Endothelial cell of umbilical vein (primary cell): Measurements from ENCODE around the gene ZNF544. TPM values are rescaled to one million over a fixed set of nuclear protein-coding genes. Genes with fewer than 3 reads are reported as not detected.

Experiments
- BruUV-seq: library from RNA; stranded (reverse); fragments of 400-500 nt; replicated peaks from 2 replicates; lab custom pipeline; 2021; lab: Mats Ljungman, UMichigan
- CTCF ChIA-PET: fragments of 300-600, 350-600 bp; sonication (Branson Sonifier 250); formaldehyde crosslinking; loops from one replicate; lab custom pipeline; 2021; ENCODE audit warnings: antibody characterized with exemption, inconsistent platforms; lab: Charles Lee
- POLR2A ChIA-PET: fragments of 300-600, 350-600 bp; sonication (Branson Sonifier 250); formaldehyde crosslinking; loops from one replicate; lab custom pipeline; 2021; ENCODE audit warnings: antibody characterized with exemption, inconsistent platforms; lab: Charles Lee
- DNase-seq: peaks from one replicate; pipeline ENCODE4 v3.0.0-alpha.2; 2011; ENCODE audit warnings: low read depth, low spot score
- FAIRE-seq: peaks from 2 replicates; lab custom pipeline; 2011; peaks lifted over from hg19 to GRCh38; lab: Jason Lieb, UNC
- H2AFZ ChIP-seq: 2 replicates; pipeline ENCODE4 v1.6.0; 2012; ENCODE audit warnings: low read depth, low read length, control low read depth, inconsistent platforms
- H3K27ac ChIP-seq: 2 replicates; pipeline ENCODE4 v1.5.1; 2011; ENCODE audit warnings: low read depth, mild to moderate bottlenecking, control low read depth, low read length, moderate library complexity; ENCODE audit not compliant: insufficient read depth
- H3K27me3 ChIP-seq, 2 experiments: 2 replicates each; pipeline versions ENCODE4 v1.6.0 to v1.6.1; 2011; ENCODE audit warnings: low read length in 2 of 2, mixed read lengths in 1 of 2; ENCODE audit not compliant: control insufficient read depth in 2 of 2, insufficient read depth in 2 of 2
- H3K36me3 ChIP-seq, 2 experiments: 2 replicates in 1 of 2; 3 replicates in 1 of 2; pipeline ENCODE4 v1.5.1; 2011; ENCODE audit warnings: low read length in 2 of 2, mild to moderate bottlenecking in 1 of 2, moderate library complexity in 1 of 2; ENCODE audit not compliant: control insufficient read depth in 2 of 2, insufficient read depth in 2 of 2; ENCODE audit errors: extremely low read depth in 1 of 2
- H3K4me1 ChIP-seq: 3 replicates; pipeline ENCODE4 v1.5.1; 2011; ENCODE audit warnings: mild to moderate bottlenecking, low read length; ENCODE audit not compliant: control insufficient read depth, insufficient read depth; ENCODE audit errors: extremely low read depth
- H3K4me2 ChIP-seq: 2 replicates; pipeline ENCODE4 v1.6.1; 2011; ENCODE audit warnings: low read length, control low read depth, mixed read lengths; ENCODE audit not compliant: insufficient read depth
- H3K4me3 ChIP-seq, 3 experiments: fragments of 200-600 bp in 1 of 3; sonication (generic), shearing (Covaris generic) in 1 of 3; replicated peaks in 1 of 3; 2 replicates each; pipeline ENCODE4 v1.5.1; 2011 to 2016; ENCODE audit warnings: control low read depth in 3 of 3, low read length in 3 of 3, mild to moderate bottlenecking in 2 of 3, inconsistent platforms in 1 of 3, low read depth in 1 of 3, moderate library complexity in 1 of 3; ENCODE audit not compliant: insufficient read depth in 1 of 3
- H3K79me2 ChIP-seq: 2 replicates; pipeline ENCODE4 v1.6.0; 2012; ENCODE audit warnings: low read length, inconsistent platforms; ENCODE audit not compliant: control insufficient read depth, insufficient read depth
- H3K9ac ChIP-seq: replicated peaks from 2 replicates; pipeline ENCODE3; 2011; ENCODE audit warnings: low read length, control low read depth; ENCODE audit not compliant: insufficient read depth; ENCODE audit errors: extremely low read depth
- H3K9me1 ChIP-seq: replicated peaks from 3 replicates; pipeline ENCODE4 v1.6.0; 2011; ENCODE audit warnings: mild to moderate bottlenecking, low read length; ENCODE audit not compliant: control insufficient read depth, insufficient read depth; ENCODE audit errors: extremely low read depth
- H3K9me3 ChIP-seq: replicated peaks from 2 replicates; pipeline ENCODE4 v1.5.1; 2012; ENCODE audit warnings: low read length, inconsistent platforms; ENCODE audit not compliant: control insufficient read depth, insufficient read depth
- H4K20me1 ChIP-seq: replicated peaks from 2 replicates; pipeline ENCODE3; 2011; ENCODE audit warnings: mild to moderate bottlenecking, low read length; ENCODE audit not compliant: control insufficient read depth, insufficient read depth; ENCODE audit errors: extremely low read depth
- EZH2 ChIP-seq: IDR thresholded peaks from 2 replicates; pipeline ENCODE4 v1.6.1; 2012; ENCODE audit warnings: borderline replicate concordance, low read depth, mild to moderate bottlenecking, moderate library complexity, low read length, inconsistent platforms; ENCODE audit not compliant: severe bottlenecking
- FOS ChIP-seq: IDR thresholded peaks from 2 replicates; pipeline ENCODE4 v1.6.1; 2011; ENCODE audit warnings: mild to moderate bottlenecking, low read length, moderate library complexity, borderline replicate concordance; ENCODE audit not compliant: insufficient read depth
- GATA2 ChIP-seq: IDR thresholded peaks from 2 replicates; pipeline ENCODE4 v1.7.0; 2011; ENCODE audit warnings: low read depth, mild to moderate bottlenecking, moderate library complexity, mixed read lengths, low read length; ENCODE audit not compliant: insufficient read length, insufficient read depth
- JUN ChIP-seq: IDR thresholded peaks from 2 replicates; pipeline ENCODE4 v1.6.1; 2011; ENCODE audit warnings: borderline replicate concordance, low read depth; ENCODE audit not compliant: insufficient read length, insufficient read depth
- MYC ChIP-seq: IDR thresholded peaks from one replicate; pipeline ENCODE4 v1.6.1; 2011; ENCODE audit warnings: mild to moderate bottlenecking, low read depth, low read length
- POLR2A ChIP-seq: IDR thresholded peaks from 2 replicates; pipeline ENCODE4 v1.6.1; 2012; ENCODE audit warnings: low read depth, mild to moderate bottlenecking, control low read depth, low read length
- POLR2AphosphoS5 ChIP-seq: IDR thresholded peaks from 2 replicates; pipeline ENCODE4 v1.6.1; 2012; ENCODE audit warnings: low read depth, mild to moderate bottlenecking, control low read depth, low read length, moderate library complexity; ENCODE audit not compliant: insufficient read depth
- dilution Hi-C: fragments of 300-500 bp; cut with MboI; formaldehyde crosslinking; loops from one replicate; pipeline ENCODE4 v1.15.0; 2019; ENCODE audit warnings: low sequenced_read_pairs; ENCODE audit not compliant: extremely low pct_ligation_motif_present
- intact Hi-C: fragments of 100-400 bp; cut with micrococcal nuclease; formaldehyde crosslinking; loops from one replicate; pipeline ENCODE4 v1.10.0; 2022
- polyA plus RNA-seq, 4 experiments: library from polyadenylated mRNA; depleted of rRNA in 3 of 4; stranded (reverse) in 3 of 4; unstranded in 1 of 4; fragments of >200 nt; gene quantifications; 2 replicates each; pipeline versions ENCODE4 v1.2.1 to v1.2.3, GENCODE V29; 2011 to 2012; ENCODE audit warnings: missing spikeins in 1 of 4
- total RNA-seq: library from RNA; stranded (reverse); gene quantifications from 2 replicates; pipeline ENCODE4 v1.2.3, GENCODE V29; 2021
- TF ChIP-seq, protein P1 (sequence below), 2 donors: IDR thresholded peaks; 1 replicate in 1 of 2; 2 replicates in 1 of 2; pipeline ENCODE4 v1.5.1; 2011; ENCODE audit warnings: low read length in 2 of 2, mild to moderate bottlenecking in 2 of 2, moderate library complexity in 2 of 2, control low read depth in 1 of 2, inconsistent platforms in 1 of 2, low read depth in 1 of 2; ENCODE audit not compliant: insufficient read depth in 1 of 2; ENCODE audit errors: extremely low read depth in 1 of 2
- TF ChIP-seq, protein P2 (sequence below): IDR thresholded peaks from 2 replicates; pipeline ENCODE4 v1.6.1; 2011; ENCODE audit not compliant: insufficient read depth, insufficient read length

ZNF544 gene
- total and polyA plus RNA-seq, 2 donors (not counting 3 experiments of a cell fraction or from before 2014, with no cell fraction given), result 33.4 to 45.4 TPM

DNA sequence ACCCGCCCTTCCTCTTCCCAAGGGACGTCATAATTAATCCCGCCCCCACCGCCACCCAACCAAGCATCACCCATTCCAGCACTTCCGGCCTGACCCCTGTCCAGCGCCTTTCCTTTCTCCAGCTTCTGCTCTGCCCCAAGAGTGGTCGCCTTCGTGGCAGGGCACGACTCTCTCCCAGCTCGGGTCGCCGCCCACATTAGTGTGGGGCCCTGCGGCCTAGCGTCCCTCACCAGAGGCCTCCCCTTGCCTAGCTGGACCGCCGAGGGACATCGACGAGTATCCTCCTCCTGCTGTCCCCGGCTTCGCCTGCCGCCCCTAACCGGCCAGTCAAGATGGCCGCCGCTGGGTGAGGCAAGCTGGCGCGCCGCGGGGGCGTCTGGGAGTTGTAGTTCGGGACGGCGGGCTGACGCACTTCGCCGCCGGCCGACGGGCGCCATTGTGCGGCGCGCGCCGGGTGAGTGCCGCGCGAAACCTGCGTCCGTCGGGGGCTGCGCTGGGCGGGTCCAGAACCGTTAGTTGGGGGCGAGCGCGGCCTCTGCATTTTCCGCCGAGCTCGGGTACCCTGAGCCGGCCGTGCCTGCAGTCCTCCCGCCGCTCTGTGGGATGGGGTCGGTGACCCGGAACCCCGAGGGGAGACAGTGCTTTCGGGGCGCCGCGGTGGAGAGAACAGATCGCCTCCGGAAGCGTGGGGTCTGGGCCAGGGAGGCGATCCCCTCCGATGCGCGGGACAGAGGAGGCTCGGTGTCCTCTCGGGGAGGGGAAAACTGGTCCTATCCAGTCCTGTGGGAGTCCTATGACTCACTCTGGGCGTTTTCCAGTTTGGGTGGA, 45.5 kb upstream of the ZNF544 start, which contains the start of gene ZNF274:
TSS of gene ZNF274 (plus strand) at position 73 of the 828 bp plus-strand sequence. CDS start 905 bp downstream, outside the sequence.
- H3K4me3 ChIP-seq, result peak within 1 kb of the TSS; percentile 18 to 98 (median 62)
- H4K20me1 ChIP-seq, result no peaks in the 10 kb centered on the region
- peaks cover 10% of the 10 kb centered on the region for H3K79me2 ChIP-seq
- peak within 1 kb of the TSS; percentile 61 for H3K4me2 ChIP-seq
- intact Hi-C loops (loop anchor here (2.0 kb wide), 2 partner anchors 180 to 226 kb away; partner anchors contain the start of genes ZNF497 and ZNF584), dilution Hi-C loops (no loop called here)
- TSS peak; percentile 80 for BruUV-seq
- FAIRE-seq, result peak; percentile 90
- peak within 1 kb of the TSS; percentile 61 for H2AFZ ChIP-seq
- no peaks in the 10 kb centered on the region for H3K9me3 ChIP-seq
- ChIA-PET CTCF (interaction anchor here (0.6 to 1.1 kb wide), 4 partner anchors 36 to 378 kb away, joined by 3 read pairs; partner anchors contain the start of genes ZNF417 and ZNF544), POLR2A (interaction anchor here (0.6 to 1.5 kb wide), 5 partner anchors 180 to 999 kb away, joined by 3 to 6 read pairs (median 4); partner anchors contain the start of genes ZNF132, ZNF497 and ZNF606)
- H3K9me1 ChIP-seq, result no peaks in the 10 kb centered on the region
- no peaks in the 10 kb centered on the region for H3K4me1 ChIP-seq
- peak; percentile 88 for DNase-seq
- peak within 1 kb of the TSS; percentile 89 for H3K27ac ChIP-seq
- H3K27me3 ChIP-seq, result no peaks in the 10 kb centered on the region
- peaks cover 0 to 9% of the 10 kb centered on the region in 2 experiments for H3K36me3 ChIP-seq
- H3K9ac ChIP-seq, result peak within 1 kb of the TSS; percentile 90
- TF ChIP-seq, protein P1, sequence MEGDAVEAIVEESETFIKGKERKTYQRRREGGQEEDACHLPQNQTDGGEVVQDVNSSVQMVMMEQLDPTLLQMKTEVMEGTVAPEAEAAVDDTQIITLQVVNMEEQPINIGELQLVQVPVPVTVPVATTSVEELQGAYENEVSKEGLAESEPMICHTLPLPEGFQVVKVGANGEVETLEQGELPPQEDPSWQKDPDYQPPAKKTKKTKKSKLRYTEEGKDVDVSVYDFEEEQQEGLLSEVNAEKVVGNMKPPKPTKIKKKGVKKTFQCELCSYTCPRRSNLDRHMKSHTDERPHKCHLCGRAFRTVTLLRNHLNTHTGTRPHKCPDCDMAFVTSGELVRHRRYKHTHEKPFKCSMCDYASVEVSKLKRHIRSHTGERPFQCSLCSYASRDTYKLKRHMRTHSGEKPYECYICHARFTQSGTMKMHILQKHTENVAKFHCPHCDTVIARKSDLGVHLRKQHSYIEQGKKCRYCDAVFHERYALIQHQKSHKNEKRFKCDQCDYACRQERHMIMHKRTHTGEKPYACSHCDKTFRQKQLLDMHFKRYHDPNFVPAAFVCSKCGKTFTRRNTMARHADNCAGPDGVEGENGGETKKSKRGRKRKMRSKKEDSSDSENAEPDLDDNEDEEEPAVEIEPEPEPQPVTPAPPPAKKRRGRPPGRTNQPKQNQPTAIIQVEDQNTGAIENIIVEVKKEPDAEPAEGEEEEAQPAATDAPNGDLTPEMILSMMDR (IDR thresholded peaks at IDR 0.05; ENCODE audit: extremely low read depth in 1 of 2, insufficient read depth in 1 of 2, low read depth in 1 of 2, low read length in 2 of 2), result no peak
- TF ChIP-seq EZH2 (no peak), MYC (peak; percentile 21), POLR2AphosphoS5 (peak; percentile 48), FOS (peak; percentile 85), GATA2 (no peak), JUN (peak; percentile 42), POLR2A (peak; percentile 7)
- TF ChIP-seq, protein P2, sequence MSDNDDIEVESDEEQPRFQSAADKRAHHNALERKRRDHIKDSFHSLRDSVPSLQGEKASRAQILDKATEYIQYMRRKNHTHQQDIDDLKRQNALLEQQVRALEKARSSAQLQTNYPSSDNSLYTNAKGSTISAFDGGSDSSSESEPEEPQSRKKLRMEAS, result peak; percentile 58
